ENCODE data around the gene ZNF334.

Gene ZNF334

GRCh38 chr20:46545077-46545826, 31.9 kb upstream of the ZNF334 start:
- Histone ChIP-seq H3K27me3 (ENCODE audit: insufficient read depth, low read length) (peaks cover 39% of the 10 kb centered on the region), H3K79me2 (ENCODE audit: control insufficient read depth, insufficient read depth, low read length, unreplicated experiment) (no peaks in the 10 kb centered on the region), H3K36me3 (ENCODE audit: insufficient read depth, low read length) (no peaks in the 10 kb centered on the region), H3K4me1 (ENCODE audit: control insufficient read depth, insufficient read depth, low read length, unreplicated experiment) (peaks cover 4% of the 10 kb centered on the region), H3K27ac (ENCODE audit: low read depth, low read length) (no peak overlapping the region), H2AFZ (ENCODE audit: low read length, unreplicated experiment) (no peak overlapping the region), H3K4me3 (ENCODE audit: low read depth, low read length) (no peak overlapping the region)

GRCh38 chr20:46544576-46544975, 31.2 kb upstream of the ZNF334 start:
- Histone ChIP-seq H2AFZ (ENCODE audit: low read length, unreplicated experiment) (no peak overlapping the region), H3K36me3 (ENCODE audit: insufficient read depth, low read length) (no peaks in the 10 kb centered on the region), H3K27me3 (ENCODE audit: insufficient read depth, low read length) (peaks cover 46% of the 10 kb centered on the region), H3K4me1 (ENCODE audit: control insufficient read depth, insufficient read depth, low read length, unreplicated experiment) (peaks cover 4% of the 10 kb centered on the region), H3K27ac (ENCODE audit: low read depth, low read length) (no peak overlapping the region), H3K79me2 (ENCODE audit: control insufficient read depth, insufficient read depth, low read length, unreplicated experiment) (no peaks in the 10 kb centered on the region), H3K4me3 (ENCODE audit: low read depth, low read length) (no peak overlapping the region)

- Histone ChIP-seq H3K79me2 (ENCODE audit: control insufficient read depth, insufficient read depth, low read length, unreplicated experiment) (no peaks in the 10 kb centered on the region), H3K27me3 (ENCODE audit: insufficient read depth, low read length) (peaks cover 52% of the 10 kb centered on the region), H3K36me3 (ENCODE audit: insufficient read depth, low read length) (no peaks in the 10 kb centered on the region), H3K27ac (ENCODE audit: low read depth, low read length) (no peak overlapping the region), H2AFZ (ENCODE audit: low read length, unreplicated experiment) (no peak overlapping the region), H3K4me3 (ENCODE audit: low read depth, low read length) (no peak overlapping the region), H3K4me1 (ENCODE audit: control insufficient read depth, insufficient read depth, low read length, unreplicated experiment) (peaks cover 4% of the 10 kb centered on the region)
These were observed 30.6 kb upstream of the ZNF334 start for GRCh38 chr20:46543959-46544358.

GRCh38 chr20:46543033-46543432, 29.7 kb upstream of the ZNF334 start:
- Histone ChIP-seq H3K79me2 (ENCODE audit: control insufficient read depth, insufficient read depth, low read length, unreplicated experiment) (no peaks in the 10 kb centered on the region), H3K27ac (ENCODE audit: low read depth, low read length) (no peak overlapping the region), H3K4me1 (ENCODE audit: control insufficient read depth, insufficient read depth, low read length, unreplicated experiment) (peaks cover 4% of the 10 kb centered on the region), H3K27me3 (ENCODE audit: insufficient read depth, low read length) (peaks cover 56% of the 10 kb centered on the region), H3K36me3 (ENCODE audit: insufficient read depth, low read length) (no peaks in the 10 kb centered on the region), H2AFZ (ENCODE audit: low read length, unreplicated experiment) (no peak overlapping the region), H3K4me3 (ENCODE audit: low read depth, low read length) (no peak overlapping the region)

- no peak overlapping the region for H3K27ac ChIP-seq (ENCODE audit: low read depth, low read length)
- H3K27me3 ChIP-seq (ENCODE audit: insufficient read depth, low read length), result peaks cover 65% of the 10 kb centered on the region
- no peak overlapping the region for H2AFZ ChIP-seq (ENCODE audit: low read length, unreplicated experiment)
- no peaks in the 10 kb centered on the region for H3K36me3 ChIP-seq (ENCODE audit: insufficient read depth, low read length)
- peaks cover 4% of the 10 kb centered on the region for H3K4me1 ChIP-seq (ENCODE audit: control insufficient read depth, insufficient read depth, low read length, unreplicated experiment)
- H3K79me2 ChIP-seq (ENCODE audit: control insufficient read depth, insufficient read depth, low read length, unreplicated experiment), result no peaks in the 10 kb centered on the region
- no peak overlapping the region for H3K4me3 ChIP-seq (ENCODE audit: low read depth, low read length)
These were observed 28.0 kb upstream of the ZNF334 start for GRCh38 chr20:46541229-46541935.

GRCh38 chr20:46539113-46539512, 25.8 kb upstream of the ZNF334 start:
- Histone ChIP-seq H2AFZ (ENCODE audit: low read length, unreplicated experiment) (no peak overlapping the region), H3K4me1 (ENCODE audit: control insufficient read depth, insufficient read depth, low read length, unreplicated experiment) (no peaks in the 10 kb centered on the region), H3K79me2 (ENCODE audit: control insufficient read depth, insufficient read depth, low read length, unreplicated experiment) (no peaks in the 10 kb centered on the region), H3K27ac (ENCODE audit: low read depth, low read length) (no peak overlapping the region), H3K36me3 (ENCODE audit: insufficient read depth, low read length) (no peaks in the 10 kb centered on the region), H3K27me3 (ENCODE audit: insufficient read depth, low read length) (peaks cover 88% of the 10 kb centered on the region), H3K4me3 (ENCODE audit: low read depth, low read length) (no peak overlapping the region)

- no peaks in the 10 kb centered on the region for H3K4me1 ChIP-seq (ENCODE audit: control insufficient read depth, insufficient read depth, low read length, unreplicated experiment)
- no peaks in the 10 kb centered on the region for H3K36me3 ChIP-seq (ENCODE audit: insufficient read depth, low read length)
- peaks cover 84% of the 10 kb centered on the region for H3K27me3 ChIP-seq (ENCODE audit: insufficient read depth, low read length)
- no peaks in the 10 kb centered on the region for H3K79me2 ChIP-seq (ENCODE audit: control insufficient read depth, insufficient read depth, low read length, unreplicated experiment)
- H3K4me3 ChIP-seq (ENCODE audit: low read depth, low read length), result no peak overlapping the region
- no peak overlapping the region for H2AFZ ChIP-seq (ENCODE audit: low read length, unreplicated experiment)
- no peak overlapping the region for H3K27ac ChIP-seq (ENCODE audit: low read depth, low read length)
These were observed 17.3 kb upstream of the ZNF334 start for GRCh38 chr20:46530640-46531039.

GRCh38 chr20:46523696-46524328, 10.5 kb upstream of the ZNF334 start:
- Histone ChIP-seq H3K27ac (ENCODE audit: low read depth, low read length) (no peak overlapping the region), H3K4me1 (ENCODE audit: control insufficient read depth, insufficient read depth, low read length, unreplicated experiment) (no peaks in the 10 kb centered on the region), H3K36me3 (ENCODE audit: insufficient read depth, low read length) (no peaks in the 10 kb centered on the region), H3K27me3 (ENCODE audit: insufficient read depth, low read length) (peaks cover 37% of the 10 kb centered on the region), H2AFZ (ENCODE audit: low read length, unreplicated experiment) (no peak overlapping the region), H3K4me3 (ENCODE audit: low read depth, low read length) (no peak overlapping the region), H3K79me2 (ENCODE audit: control insufficient read depth, insufficient read depth, low read length, unreplicated experiment) (no peaks in the 10 kb centered on the region)

GRCh38 chr20:46523108-46523507, 9.7 kb upstream of the ZNF334 start:
- no peak overlapping the region for H3K4me3 ChIP-seq (ENCODE audit: low read depth, low read length)
- peaks cover 30% of the 10 kb centered on the region for H3K27me3 ChIP-seq (ENCODE audit: insufficient read depth, low read length)
- no peak overlapping the region for H2AFZ ChIP-seq (ENCODE audit: low read length, unreplicated experiment)
- no peaks in the 10 kb centered on the region for H3K4me1 ChIP-seq (ENCODE audit: control insufficient read depth, insufficient read depth, low read length, unreplicated experiment)
- H3K79me2 ChIP-seq (ENCODE audit: control insufficient read depth, insufficient read depth, low read length, unreplicated experiment), result no peaks in the 10 kb centered on the region
- no peaks in the 10 kb centered on the region for H3K36me3 ChIP-seq (ENCODE audit: insufficient read depth, low read length)
- H3K27ac ChIP-seq (ENCODE audit: low read depth, low read length), result no peak overlapping the region

- H3K27me3 ChIP-seq (ENCODE audit: insufficient read depth, low read length), result peaks cover 29% of the 10 kb centered on the region
- no peaks in the 10 kb centered on the region for H3K36me3 ChIP-seq (ENCODE audit: insufficient read depth, low read length)
- H2AFZ ChIP-seq (ENCODE audit: low read length, unreplicated experiment), result no peak overlapping the region
- H3K4me3 ChIP-seq (ENCODE audit: low read depth, low read length), result no peak overlapping the region
- H3K79me2 ChIP-seq (ENCODE audit: control insufficient read depth, insufficient read depth, low read length, unreplicated experiment), result no peaks in the 10 kb centered on the region
- no peaks in the 10 kb centered on the region for H3K4me1 ChIP-seq (ENCODE audit: control insufficient read depth, insufficient read depth, low read length, unreplicated experiment)
- no peak overlapping the region for H3K27ac ChIP-seq (ENCODE audit: low read depth, low read length)
These were observed 7.7 kb upstream of the ZNF334 start for GRCh38 chr20:46520976-46521579.

All from ACC112 (cell line).